ENCODE data around the gene MARK2.

DNA sequence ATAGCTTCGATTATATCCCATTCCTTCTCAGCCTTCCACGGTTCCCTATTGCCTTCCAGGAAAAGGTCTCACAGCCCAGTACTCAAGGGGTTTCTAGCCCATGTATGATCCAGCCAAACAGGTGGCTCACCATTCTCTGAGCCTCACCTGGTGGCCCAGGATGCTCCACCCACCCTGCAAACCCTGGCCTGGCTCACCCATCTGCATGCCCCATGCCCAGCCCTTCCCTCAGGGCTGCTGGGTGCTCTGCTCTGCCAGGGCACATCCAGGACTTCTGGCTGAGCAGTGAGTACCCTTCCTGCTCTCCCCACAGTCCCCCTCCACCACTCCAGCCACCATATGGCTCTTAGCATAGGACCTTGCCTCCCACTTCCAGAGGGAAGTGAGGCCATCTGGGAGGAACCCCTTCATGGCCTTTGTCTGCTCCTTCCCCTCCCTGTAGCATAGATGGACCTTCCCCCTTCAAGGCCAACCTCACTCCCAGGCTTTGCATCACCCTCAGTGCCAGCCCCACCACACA, 83.8 kb downstream of the MARK2 start:
- TF ChIP-seq YY1 (IDR thresholded peaks at IDR 0.05; ENCODE audit: low read depth) (no peak), RAD21 (IDR thresholded peaks at IDR 0.05; ENCODE audit: low read depth) (no peak), EGR1 (IDR thresholded peaks at IDR 0.05) (no peak), EP300 (IDR thresholded peaks at IDR 0.05; ENCODE audit: borderline replicate concordance) (no peak), USF1 (IDR thresholded peaks at IDR 0.05) (no peak), TAF1 (IDR thresholded peaks at IDR 0.05; ENCODE audit: low read depth) (no peak)
- TF ChIP-seq, protein P1, sequence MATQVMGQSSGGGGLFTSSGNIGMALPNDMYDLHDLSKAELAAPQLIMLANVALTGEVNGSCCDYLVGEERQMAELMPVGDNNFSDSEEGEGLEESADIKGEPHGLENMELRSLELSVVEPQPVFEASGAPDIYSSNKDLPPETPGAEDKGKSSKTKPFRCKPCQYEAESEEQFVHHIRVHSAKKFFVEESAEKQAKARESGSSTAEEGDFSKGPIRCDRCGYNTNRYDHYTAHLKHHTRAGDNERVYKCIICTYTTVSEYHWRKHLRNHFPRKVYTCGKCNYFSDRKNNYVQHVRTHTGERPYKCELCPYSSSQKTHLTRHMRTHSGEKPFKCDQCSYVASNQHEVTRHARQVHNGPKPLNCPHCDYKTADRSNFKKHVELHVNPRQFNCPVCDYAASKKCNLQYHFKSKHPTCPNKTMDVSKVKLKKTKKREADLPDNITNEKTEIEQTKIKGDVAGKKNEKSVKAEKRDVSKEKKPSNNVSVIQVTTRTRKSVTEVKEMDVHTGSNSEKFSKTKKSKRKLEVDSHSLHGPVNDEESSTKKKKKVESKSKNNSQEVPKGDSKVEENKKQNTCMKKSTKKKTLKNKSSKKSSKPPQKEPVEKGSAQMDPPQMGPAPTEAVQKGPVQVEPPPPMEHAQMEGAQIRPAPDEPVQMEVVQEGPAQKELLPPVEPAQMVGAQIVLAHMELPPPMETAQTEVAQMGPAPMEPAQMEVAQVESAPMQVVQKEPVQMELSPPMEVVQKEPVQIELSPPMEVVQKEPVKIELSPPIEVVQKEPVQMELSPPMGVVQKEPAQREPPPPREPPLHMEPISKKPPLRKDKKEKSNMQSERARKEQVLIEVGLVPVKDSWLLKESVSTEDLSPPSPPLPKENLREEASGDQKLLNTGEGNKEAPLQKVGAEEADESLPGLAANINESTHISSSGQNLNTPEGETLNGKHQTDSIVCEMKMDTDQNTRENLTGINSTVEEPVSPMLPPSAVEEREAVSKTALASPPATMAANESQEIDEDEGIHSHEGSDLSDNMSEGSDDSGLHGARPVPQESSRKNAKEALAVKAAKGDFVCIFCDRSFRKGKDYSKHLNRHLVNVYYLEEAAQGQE (IDR thresholded peaks at IDR 0.05; ENCODE audit: low read depth) = no peak

Data from Ishikawa (cell line).